GM19035 (cell line): ENCODE data around the gene RETREG3.
"Not testable (repeated sequence)": the region's sequence is repeated elsewhere in the genome, so short reads cannot be mapped to it uniquely, and the experiment has no call there.

Experiments
- ATAC-seq: cut with Tn5 transposase; IDR thresholded peaks from one replicate; pipeline ENCODE4 v1.9.1; 2021; ENCODE audit not compliant: unreplicated experiment

The RETREG3 gene

DNA sequence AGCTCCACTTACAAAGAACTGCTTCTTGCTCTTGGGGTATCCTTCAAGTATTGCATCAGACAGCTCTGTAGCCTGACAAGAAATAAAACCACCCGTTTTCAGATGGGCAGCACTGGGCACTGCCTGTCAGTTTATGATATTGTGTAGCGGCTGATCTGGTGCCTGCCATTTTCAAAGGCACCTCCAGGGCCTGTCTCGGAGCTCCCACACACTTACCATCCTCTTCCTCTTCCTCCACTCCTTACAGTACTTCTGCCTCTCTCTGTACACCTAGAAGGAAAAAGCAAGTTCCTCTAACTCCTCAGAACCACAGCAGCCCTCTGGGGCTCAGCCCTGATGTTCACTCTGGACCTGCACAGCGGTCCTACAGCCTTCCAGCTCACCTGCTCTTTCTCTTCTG is 36.1 kb downstream of the RETREG3 start:
- no peak for ATAC-seq

GRCh38 chr17:42571435-42572225 is 37.5 kb downstream of the RETREG3 start:
- no peak for ATAC-seq

DNA sequence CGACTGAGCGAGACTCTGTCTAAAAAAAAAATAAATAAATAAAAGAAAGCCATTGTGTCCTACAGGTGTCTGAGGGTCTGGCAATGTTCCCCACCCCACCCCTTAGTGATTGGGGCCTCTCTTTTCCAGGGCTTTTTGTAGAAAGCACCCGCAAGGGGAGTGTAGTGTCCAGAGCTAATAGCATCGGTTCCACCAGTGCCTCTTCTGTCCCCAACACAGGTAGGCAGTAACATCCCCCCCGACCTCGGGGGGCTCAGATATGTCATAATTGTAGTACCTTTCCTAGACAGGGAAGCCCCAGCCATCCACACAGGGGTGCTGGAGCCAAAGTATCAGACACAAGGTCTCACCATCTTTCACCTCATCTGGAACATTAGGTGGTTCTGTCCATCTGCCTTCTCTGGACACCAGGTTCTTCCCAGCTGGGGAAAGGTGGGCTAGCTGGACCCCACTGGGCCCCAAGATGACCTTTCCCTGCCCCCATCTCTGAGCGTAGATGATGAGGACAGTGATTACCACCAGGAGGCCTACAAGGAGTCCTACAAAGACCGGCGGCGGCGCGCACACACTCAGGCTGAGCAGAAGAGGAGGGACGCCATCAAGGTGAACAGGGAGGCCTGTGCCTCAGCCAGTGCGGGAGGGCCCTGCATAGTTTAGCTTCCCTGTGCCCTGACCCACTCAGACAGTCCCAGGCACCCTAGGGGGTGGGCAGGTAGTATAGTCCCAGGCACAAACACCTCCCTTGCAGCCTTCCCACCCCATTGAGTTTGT is 40.6 kb downstream of the RETREG3 start:
- no peak for ATAC-seq

DNA sequence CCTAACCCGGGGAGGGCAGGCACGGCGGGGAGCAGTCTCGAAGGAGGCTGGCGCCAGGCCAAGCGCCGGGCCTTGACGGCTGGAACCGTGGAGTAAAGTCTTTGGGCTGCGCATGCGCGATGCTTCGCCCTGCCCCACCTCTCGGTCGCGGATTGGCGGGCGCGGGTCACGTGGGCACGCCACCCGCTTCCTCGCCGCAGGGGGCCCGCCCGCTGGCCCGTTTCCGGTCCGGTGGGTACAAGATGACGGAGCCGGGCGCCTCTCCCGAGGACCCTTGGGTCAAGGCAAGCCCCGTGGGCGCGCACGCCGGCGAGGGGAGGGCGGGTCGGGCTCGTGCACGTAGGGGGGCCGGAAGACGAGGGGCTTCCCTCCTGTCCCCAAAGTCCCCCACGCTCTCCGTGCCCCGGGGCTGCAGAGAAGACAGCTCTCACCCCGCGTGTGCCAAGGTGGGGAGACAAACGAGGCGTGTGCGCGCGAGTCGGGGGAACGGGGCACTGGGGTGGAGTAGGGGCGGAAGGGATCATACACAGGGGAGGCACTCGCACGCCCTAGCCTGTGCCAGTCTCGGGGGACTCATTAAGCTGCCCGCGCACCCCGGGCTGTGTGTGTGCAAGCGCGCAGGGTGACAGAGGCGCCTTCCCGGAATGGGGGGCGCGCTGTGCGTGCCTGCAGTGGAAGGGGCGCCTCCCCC is 42.1 kb downstream of the RETREG3 start, which contains the start of gene MLX:
MLX (plus strand) TSS at position 218 of the 691 bp plus-strand sequence; CDS start at position 243, 25 bp downstream.
- peak; percentile 60 for ATAC-seq

- ATAC-seq, result no peak
Measured at GRCh38 chr17:42566215-42566882, 42.8 kb downstream of the RETREG3 start.

DNA sequence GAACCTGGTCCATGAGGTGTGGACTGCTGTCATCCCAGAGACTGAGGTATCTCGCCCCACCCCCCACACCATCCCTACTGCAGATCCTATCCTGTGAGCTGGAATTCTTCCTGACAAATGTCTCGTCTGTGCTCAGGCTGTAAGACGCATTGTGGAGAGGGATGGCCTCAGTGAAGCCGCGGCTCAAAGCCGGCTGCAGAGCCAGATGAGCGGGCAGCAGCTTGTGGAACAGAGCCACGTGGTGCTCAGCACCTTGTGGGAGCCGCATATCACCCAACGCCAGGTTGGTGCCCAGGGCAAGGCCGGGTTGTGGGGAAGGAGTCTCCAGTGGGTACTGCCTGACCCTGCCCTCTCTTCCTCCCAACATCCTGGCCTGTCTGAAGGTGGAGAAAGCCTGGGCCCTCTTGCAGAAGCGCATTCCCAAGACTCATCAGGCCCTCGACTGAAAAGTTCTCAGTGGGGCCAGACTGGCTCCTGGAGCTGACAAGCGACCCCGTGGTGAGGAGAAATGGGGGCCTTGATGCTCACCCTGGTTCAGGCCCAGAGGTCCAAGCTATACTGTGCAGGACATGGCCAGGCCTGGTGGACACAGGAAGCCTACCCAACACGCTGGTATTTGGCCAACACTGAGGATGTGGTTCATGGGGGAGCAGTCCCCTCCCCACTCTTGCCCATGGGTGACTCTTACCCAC is 43.5 kb downstream of the RETREG3 start:
- ATAC-seq, result no peak

DNA sequence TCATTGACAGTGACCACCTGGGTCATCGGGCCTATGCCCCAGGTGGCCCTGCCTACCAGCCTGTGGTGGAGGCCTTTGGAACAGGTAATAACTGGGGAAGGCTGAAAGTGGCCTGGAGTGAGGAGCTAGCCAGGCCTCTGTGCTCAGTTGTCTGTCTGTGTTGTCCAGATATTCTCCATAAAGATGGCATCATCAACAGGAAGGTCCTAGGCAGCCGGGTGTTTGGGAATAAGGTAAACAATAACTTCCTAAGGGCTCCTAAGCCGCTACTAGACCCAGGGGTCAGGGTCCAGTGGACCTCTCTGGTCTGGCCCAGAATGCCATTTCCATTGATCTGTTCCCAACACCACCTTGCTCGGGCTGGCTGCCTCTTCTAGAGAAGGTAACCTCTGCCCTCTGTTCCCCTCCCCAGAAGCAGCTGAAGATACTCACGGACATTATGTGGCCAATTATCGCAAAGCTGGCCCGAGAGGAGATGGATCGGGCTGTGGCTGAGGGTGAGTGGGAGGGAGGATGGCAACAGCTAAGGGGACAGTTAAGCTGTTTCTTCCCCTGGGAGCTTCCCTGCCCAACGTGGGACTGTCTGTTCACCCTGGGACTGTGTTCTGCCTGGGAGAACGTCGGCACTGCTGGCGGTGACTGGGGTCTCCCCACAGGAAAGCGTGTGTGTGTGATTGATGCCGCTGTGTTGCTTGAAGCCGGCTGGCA is 44.2 kb downstream of the RETREG3 start:
- ATAC-seq, result no peak

GRCh38 chr17:42563950-42564349 is 45.2 kb downstream of the RETREG3 start:
- no peak for ATAC-seq

GRCh38 chr17:42563543-42563942 is 45.6 kb downstream of the RETREG3 start:
- ATAC-seq, result no peak

DNA sequence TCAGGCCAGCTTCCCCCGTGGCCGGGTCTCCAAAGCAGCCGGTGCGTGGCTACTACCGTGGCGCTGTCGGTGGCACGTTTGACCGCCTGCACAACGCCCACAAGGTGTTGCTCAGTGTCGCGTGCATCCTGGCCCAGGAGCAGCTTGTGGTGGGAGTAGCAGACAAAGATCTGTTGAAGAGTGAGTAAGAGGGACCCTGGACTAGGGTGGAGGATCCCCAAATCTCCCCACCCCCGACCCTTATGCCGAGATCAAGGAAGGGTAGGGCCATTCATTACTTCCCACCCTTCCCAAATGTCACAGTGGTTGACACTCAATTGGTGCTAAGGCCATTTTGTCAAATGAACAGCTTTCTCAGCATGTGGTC is 46.0 kb downstream of the RETREG3 start:
- ATAC-seq, result no peak

DNA sequence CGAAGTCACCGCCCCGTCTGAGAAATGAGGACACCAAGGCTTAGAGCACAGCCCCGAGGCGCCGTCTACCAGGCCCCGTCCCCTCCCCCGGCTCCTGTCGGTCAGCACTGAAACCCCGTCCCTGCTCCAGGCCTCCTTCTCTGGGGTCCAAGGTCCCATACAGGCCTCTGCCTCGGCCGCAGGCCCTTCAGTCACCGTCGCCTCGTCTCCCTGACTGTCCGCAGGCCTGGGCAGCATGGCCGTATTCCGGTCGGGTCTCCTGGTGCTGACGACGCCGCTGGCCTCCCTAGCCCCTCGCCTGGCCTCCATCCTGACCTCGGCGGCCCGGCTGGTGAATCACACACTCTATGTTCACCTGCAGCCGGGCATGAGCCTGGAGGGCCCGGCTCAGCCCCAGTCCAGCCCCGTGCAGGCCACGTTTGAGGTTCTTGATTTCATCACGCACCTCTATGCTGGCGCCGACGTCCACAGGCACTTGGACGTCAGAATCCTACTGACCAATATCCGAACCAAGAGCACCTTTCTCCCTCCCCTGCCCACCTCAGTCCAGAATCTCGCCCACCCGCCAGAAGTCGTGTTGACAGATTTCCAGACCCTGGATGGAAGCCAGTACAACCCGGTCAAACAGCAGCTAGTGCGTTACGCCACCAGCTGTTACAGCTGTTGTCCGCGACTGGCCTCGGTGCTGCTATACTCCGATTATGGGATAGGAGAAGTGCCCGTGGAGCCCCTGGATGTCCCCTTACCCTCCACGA is 46.6 kb downstream of the RETREG3 start:
- ATAC-seq, result no peak

DNA sequence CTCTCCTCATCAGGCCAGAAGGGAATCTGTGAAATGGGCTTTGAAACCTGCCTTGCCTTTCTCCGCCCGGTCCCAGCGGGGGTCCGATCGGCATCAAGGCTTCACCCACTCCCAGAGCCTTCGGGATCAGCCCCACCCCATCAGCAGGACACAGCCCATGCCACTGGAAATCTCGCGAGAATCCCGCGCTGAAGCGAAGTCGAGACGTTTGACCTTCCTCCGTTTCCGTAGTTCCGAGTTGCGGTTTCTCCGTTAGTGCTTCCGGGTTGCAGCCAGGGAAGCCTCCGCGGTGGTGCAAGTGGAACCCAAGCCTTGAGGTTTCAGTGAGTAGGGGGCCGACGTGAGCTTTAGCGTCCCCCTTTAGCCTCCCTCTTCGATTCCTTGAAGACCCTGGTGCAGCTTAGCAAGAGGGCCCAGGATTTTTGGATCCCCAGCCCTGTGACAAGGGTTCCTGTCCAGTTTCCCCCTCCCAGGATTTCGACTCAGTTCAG is 47.2 kb downstream of the RETREG3 start, which contains the start of gene COASY:
COASY (plus strand) TSS at position 252 of the 491 bp plus-strand sequence. CDS start 475 bp downstream, outside the sequence.
- ATAC-seq, result peak; percentile 63

DNA sequence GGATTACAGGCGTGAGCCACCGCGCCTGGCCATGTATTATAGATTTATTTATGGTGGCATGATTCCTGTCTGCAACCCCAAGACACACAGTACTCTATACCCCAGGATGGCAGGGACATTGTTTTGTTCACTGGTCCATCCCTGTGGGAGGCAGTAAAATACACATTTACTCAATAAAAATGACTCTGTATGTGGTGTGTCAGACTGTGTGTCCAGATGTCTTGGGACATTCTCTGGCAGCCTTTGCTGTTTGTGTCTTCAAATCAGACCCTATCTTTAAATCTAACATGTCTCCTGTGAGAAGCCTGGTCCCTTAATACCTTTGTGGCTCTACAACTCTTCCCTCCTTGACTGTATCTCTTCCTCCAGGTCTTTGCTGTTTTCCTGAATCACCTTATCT is 48.9 kb downstream of the RETREG3 start:
- no peak for ATAC-seq

DNA sequence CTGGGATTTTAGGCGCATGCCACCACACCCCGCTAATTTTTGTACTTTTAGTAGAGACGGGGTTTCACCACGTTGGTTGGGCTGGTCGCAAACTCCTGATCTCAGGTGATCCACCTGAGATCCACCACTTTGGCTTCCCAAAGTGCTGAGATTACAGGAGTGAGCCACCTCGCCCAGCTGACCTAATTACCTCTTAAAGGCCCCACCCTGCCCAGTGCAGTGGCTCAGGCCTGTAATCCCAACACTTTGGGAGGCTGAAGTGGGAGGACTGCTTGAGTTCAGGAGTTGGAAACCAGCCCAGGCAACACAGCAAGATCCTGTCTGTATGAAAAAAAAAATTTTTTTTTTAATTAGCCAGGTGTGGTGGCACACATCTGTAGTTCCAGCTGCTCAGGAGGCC is 50.1 kb downstream of the RETREG3 start:
- no peak for ATAC-seq

DNA sequence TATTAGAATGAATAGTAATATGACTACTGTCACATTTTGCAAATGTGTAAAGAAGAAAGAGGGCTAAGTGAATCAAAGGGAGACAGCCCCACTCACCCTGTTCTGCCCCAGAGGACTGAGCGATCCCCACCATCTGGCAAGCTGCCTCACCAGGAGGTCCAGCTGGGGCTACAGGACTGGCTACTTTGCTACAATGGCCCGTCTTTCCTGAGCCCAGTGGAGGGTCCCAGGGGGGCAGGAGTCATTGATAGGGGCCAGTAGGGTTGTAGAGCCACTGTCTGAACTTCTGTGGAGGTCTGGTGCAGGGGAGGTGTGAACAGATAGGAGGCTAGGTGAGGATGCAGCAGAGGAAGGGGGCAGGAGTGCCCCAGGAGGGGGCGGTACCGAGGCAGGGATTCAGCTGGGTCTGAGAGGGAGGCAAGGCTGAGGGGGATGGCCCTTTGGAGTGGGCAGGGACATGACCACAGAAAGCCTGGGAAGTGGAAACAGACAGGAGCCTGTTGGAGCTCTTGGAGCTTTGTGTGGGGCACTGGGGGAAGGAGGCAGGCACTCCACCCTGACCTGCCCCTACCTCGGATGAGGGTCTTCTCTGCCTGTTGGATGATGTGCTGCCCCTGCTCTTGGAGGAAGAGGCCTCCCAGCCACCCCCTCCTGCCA is 53.1 kb downstream of the RETREG3 start:
- ATAC-seq, result not testable (repeated sequence)

- no peak for ATAC-seq
Measured at GRCh38 chr17:42555122-42555622, 54.0 kb downstream of the RETREG3 start.

- peak; percentile 78 for ATAC-seq
Measured at GRCh38 chr17:42554250-42555121, 54.7 kb downstream of the RETREG3 start.
